ENCODE measurements around the gene HOXA11. TPM values are rescaled to one million over a fixed set of nuclear protein-coding genes. Genes with fewer than 3 reads are reported as not detected.

Gene HOXA11
- total RNA-seq, 1 experiment from 2014 or later: 26.6 TPM

DNA sequence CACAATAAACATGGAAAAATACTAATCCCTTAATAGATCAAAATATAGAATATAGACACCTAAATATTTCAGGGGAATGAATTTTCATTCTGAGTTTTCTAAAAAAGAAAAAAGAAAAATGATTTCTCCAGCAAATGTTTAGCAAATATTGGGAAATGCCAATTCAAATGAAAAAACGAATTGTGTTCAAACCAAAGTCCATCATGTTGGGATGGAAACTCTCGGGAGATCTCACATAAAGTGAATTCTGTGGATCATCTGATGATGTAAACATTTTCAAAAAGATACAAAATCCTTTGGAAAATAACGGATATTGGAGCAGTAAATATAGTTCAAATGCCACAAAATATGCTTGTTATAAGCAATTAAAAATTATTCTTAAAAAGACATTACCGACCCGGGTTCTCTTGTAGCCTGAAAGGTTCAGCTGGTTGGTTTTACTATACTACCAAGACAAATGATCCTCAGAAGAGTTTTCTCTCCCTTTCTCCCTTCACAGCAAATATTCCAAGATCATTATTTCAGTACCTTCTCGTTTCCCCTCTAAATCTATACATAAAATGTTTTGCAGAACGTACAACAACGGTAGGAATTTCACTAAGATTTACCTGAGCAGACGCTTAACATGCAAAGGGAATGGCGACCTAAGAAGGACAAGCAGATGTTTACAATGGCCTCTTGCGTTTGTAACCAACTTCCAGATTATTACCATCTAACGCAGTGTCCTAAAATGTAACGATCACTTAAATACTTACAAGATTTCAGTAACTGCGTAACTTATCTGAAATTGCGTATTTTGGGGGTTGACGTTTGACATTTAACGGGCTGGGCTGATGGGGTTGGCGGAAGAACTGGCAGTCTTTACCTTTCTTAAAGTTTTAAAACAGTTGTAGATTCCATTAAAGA is 12.4 kb upstream of the HOXA11 start:
- ChIA-PET POLR2A (ENCODE audit: unreplicated experiment) (no interaction called here), CTCF (no interaction called here)
- no peak overlapping the region for H2AFZ ChIP-seq (ENCODE audit: low read length)
- H3K4me3 ChIP-seq (ENCODE audit: low read length): peak overlapping the region; percentile 91
- H3K9me3 ChIP-seq (ENCODE audit: low read length): no peaks in the 10 kb centered on the region
- H3K27ac ChIP-seq (ENCODE audit: low read length): peak overlapping the region; percentile 53
- H3F3A ChIP-seq (ENCODE audit: low read length, unreplicated experiment): no peaks in the 10 kb centered on the region
- BruUV-seq (replicated peaks): TSS peak; percentile 41
- H3K9ac ChIP-seq (ENCODE audit: low read length): peak overlapping the region; percentile 97
- peaks cover 12% of the 10 kb centered on the region; the same call in 1 of the 2 replicates for H4K20me1 ChIP-seq (ENCODE audit: low read length)
- H3K79me2 ChIP-seq (ENCODE audit: low read length): peaks cover 95% of the 10 kb centered on the region
- DNase-seq (peak; percentile 39), ATAC-seq (no peak)
- intact Hi-C loops (cut with micrococcal nuclease): loop anchor here (2.0 to 5.0 kb wide), 5 partner anchors 379 to 895 kb away; partner anchors contain the start of genes HIBADH and TAX1BP1
- H3K27me3 ChIP-seq (ENCODE audit: low read length): no peaks in the 10 kb centered on the region
- 0 out of 2 replicates have a peak, but pooled peaks cover 6% of the 10 kb centered on the region for H3K36me3 ChIP-seq (ENCODE audit: low read depth, low read length)
- peak overlapping the region; percentile 99 for H3K4me2 ChIP-seq (ENCODE audit: low read length)
- H3K4me1 ChIP-seq (ENCODE audit: insufficient read depth, low read length): peaks cover 16% of the 10 kb centered on the region
- no peak for TF ChIP-seq EZH2phosphoT487 (IDR thresholded peaks at IDR 0.05; ENCODE audit: borderline replicate concordance, low read length)
- TF ChIP-seq EZH2 (IDR thresholded peaks at IDR 0.05; ENCODE audit: low read length, unreplicated experiment): no peak
- TF ChIP-seq CTCF (conservative IDR thresholded peaks at IDR 0.05; ENCODE audit: low read depth, low read length): no peak
- H3K9me2 ChIP-seq (replicated peaks; ENCODE audit: low read length): no peaks in the 10 kb centered on the region

GRCh38 chr7:27196287-27196767 is 11.3 kb upstream of the HOXA11 start:
- Histone ChIP-seq H3K79me2 (ENCODE audit: low read length) (peaks cover 95% of the 10 kb centered on the region), H3F3A (ENCODE audit: low read length, unreplicated experiment) (no peaks in the 10 kb centered on the region), H3K27me3 (ENCODE audit: low read length) (no peaks in the 10 kb centered on the region), H3K36me3 (ENCODE audit: low read depth, low read length) (0 out of 2 replicates have a peak, but pooled peaks cover 6% of the 10 kb centered on the region), H4K20me1 (ENCODE audit: low read length) (peaks cover 12% of the 10 kb centered on the region; the same call in 1 of the 2 replicates), H3K9me2 (replicated peaks; ENCODE audit: low read length) (no peaks in the 10 kb centered on the region), H2AFZ (ENCODE audit: low read length) (no peak overlapping the region), H3K4me3 (ENCODE audit: low read length) (peak overlapping the region; percentile 91), H3K4me2 (ENCODE audit: low read length) (peak overlapping the region; percentile 99), H3K9ac (ENCODE audit: low read length) (peak overlapping the region; percentile 97), H3K9me3 (ENCODE audit: low read length) (no peaks in the 10 kb centered on the region), H3K27ac (ENCODE audit: low read length) (peak overlapping the region; percentile 21; the same call in 1 of the 2 replicates), H3K4me1 (ENCODE audit: insufficient read depth, low read length) (peaks cover 14% of the 10 kb centered on the region)
- ATAC-seq: no peak
- CTCF ChIA-PET: interaction anchor here (0.6 to 2.1 kb wide), 19 partner anchors 9 to 865 kb away, joined by 3 to 35 read pairs (median 4); partner anchors contain the start of gene TAX1BP1
- intact Hi-C loops (cut with micrococcal nuclease): loop anchor here (1.0 to 5.0 kb wide), 9 partner anchors 380 to 896 kb away; partner anchors contain the start of genes HIBADH and TAX1BP1
- POLR2A ChIA-PET (ENCODE audit: unreplicated experiment): interaction anchor here (0.6 kb wide), 5 partner anchors 20 to 841 kb away, joined by 3 to 7 read pairs (median 4); no protein-coding TSS in a partner anchor
- BruUV-seq (replicated peaks): no TSS peak
- TF ChIP-seq EZH2phosphoT487 (IDR thresholded peaks at IDR 0.05; ENCODE audit: borderline replicate concordance, low read length) (no peak), CTCF (conservative IDR thresholded peaks at IDR 0.05; ENCODE audit: low read depth, low read length) (peak; percentile 91), EZH2 (IDR thresholded peaks at IDR 0.05; ENCODE audit: low read length, unreplicated experiment) (no peak)
- DNase-seq: peak; percentile 89

Data from PC-3 (cell line).